GM18870 (cell line): Measurements from ENCODE around the gene PI4KA.
"Not testable (repeated sequence)": the region's sequence is repeated elsewhere in the genome, so short reads cannot be mapped to it uniquely, and the experiment has no call there.

Experiments used
- ATAC-seq: cut with Tn5 transposase; IDR thresholded peaks from one replicate; pipeline ENCODE4 v1.9.1; 2021; ENCODE audit warnings: moderate library complexity; ENCODE audit not compliant: unreplicated experiment

PI4KA gene

GRCh38 chr22:20732431-20732830, 126.2 kb downstream of the PI4KA start:
- ATAC-seq, result not testable (repeated sequence)

- ATAC-seq, result no peak
Measured at GRCh38 chr22:20729194-20729593, 129.4 kb downstream of the PI4KA start.

GRCh38 chr22:20728523-20729190, 130.0 kb downstream of the PI4KA start:
- ATAC-seq, result no peak

GRCh38 chr22:20727118-20728015, 131.2 kb downstream of the PI4KA start:
- ATAC-seq, result no peak

GRCh38 chr22:20725987-20726558, 132.5 kb downstream of the PI4KA start:
- ATAC-seq, result no peak

GRCh38 chr22:20724676-20725454, 133.7 kb downstream of the PI4KA start:
- ATAC-seq, result no peak

GRCh38 chr22:20721409-20722218, 137.0 kb downstream of the PI4KA start:
- no peak for ATAC-seq

- no peak for ATAC-seq
Measured at GRCh38 chr22:20720692-20721408, 137.8 kb downstream of the PI4KA start.

GRCh38 chr22:20718727-20719126, 139.9 kb downstream of the PI4KA start:
- not testable (repeated sequence) for ATAC-seq

- not testable (repeated sequence) for ATAC-seq
Measured at GRCh38 chr22:20717981-20718380, 140.6 kb downstream of the PI4KA start.

- ATAC-seq, result not testable (repeated sequence)
Measured at GRCh38 chr22:20717213-20717866, 141.3 kb downstream of the PI4KA start.

GRCh38 chr22:20713116-20713515, 145.5 kb downstream of the PI4KA start:
- not testable (repeated sequence) for ATAC-seq

GRCh38 chr22:20709966-20710365, 148.6 kb downstream of the PI4KA start:
- not testable (repeated sequence) for ATAC-seq

GRCh38 chr22:20707549-20708118, 151.0 kb downstream of the PI4KA start:
- ATAC-seq, result not testable (repeated sequence)

- not testable (repeated sequence) for ATAC-seq
Measured at GRCh38 chr22:20703816-20704609, 154.6 kb downstream of the PI4KA start.

- ATAC-seq, result not testable (repeated sequence)
Measured at GRCh38 chr22:20703414-20703806, 155.2 kb downstream of the PI4KA start.

GRCh38 chr22:20702546-20703413, 155.8 kb downstream of the PI4KA start:
- peak; percentile 59 for ATAC-seq
